HEK293 (cell line): ENCODE data around the gene ST7.

ENCODE experiments used
- CTCF ChIA-PET: fragments of 350-600 bp; formaldehyde crosslinking; extraction: SDS; loops from one replicate; lab custom pipeline; 2021; ENCODE audit warnings: antibody characterized with exemption; lab: Yijun Ruan, JAX
- POLR2A ChIA-PET: fragments of 300-600 bp; formaldehyde crosslinking; extraction: SDS; loops from one replicate; lab custom pipeline; 2020; ENCODE audit warnings: antibody characterized with exemption, inconsistent platforms; lab: Yijun Ruan, JAX
- H3K27ac ChIP-seq: fragments of 200-500 bp; sonication (Bioruptor generic); 2 replicates; pipeline ENCODE4 v1.5.1; 2014; ENCODE audit warnings: low read depth, low read length, control low read depth, inconsistent platforms; ENCODE audit errors: extremely low read depth
- H3K36me3 ChIP-seq, 2 experiments: fragments of 200-500 bp in 1 of 2; sonication (Bioruptor generic) in 1 of 2; 1 replicate in 1 of 2; 2 replicates in 1 of 2; pipeline ENCODE4 v1.5.1; 2014 to 2017; ENCODE audit warnings: inconsistent platforms in 2 of 2, low read length in 2 of 2; ENCODE audit not compliant: control insufficient read depth in 2 of 2, insufficient read depth in 1 of 2
- H3K4me1 ChIP-seq: fragments of 200-500 bp; sonication (Bioruptor generic); 2 replicates; pipeline ENCODE4 v1.5.1; 2014; ENCODE audit warnings: mild to moderate bottlenecking, low read length, inconsistent platforms; ENCODE audit not compliant: control insufficient read depth, insufficient read depth
- H3K4me3 ChIP-seq: 2 replicates; pipeline ENCODE4 v1.5.1; 2011; ENCODE audit warnings: low read depth, mild to moderate bottlenecking, control low read depth, low read length, moderate library complexity
- H3K9me3 ChIP-seq: fragments of 200-500 bp; sonication (Bioruptor generic); 2 replicates; pipeline ENCODE4 v1.5.1; 2014; ENCODE audit warnings: low read depth, low read length, inconsistent platforms; ENCODE audit not compliant: control insufficient read depth, insufficient read depth
- HOXC10 ChIP-seq: sonication (generic); formaldehyde crosslinking; IDR thresholded peaks from 2 replicates; pipeline ENCODE4 v1.8.1; 2023; ENCODE audit warnings: mild to moderate bottlenecking, missing genetic modification reagents
- KLF10 ChIP-seq: fragments of 450-650 bp; IDR thresholded peaks from 2 replicates; pipeline ENCODE4 v1.5.1; 2018; ENCODE audit warnings: missing biosample characterization, mild to moderate bottlenecking, missing genetic modification characterization
- SCRT2 ChIP-seq: fragments of 450-650 bp; formaldehyde crosslinking; IDR thresholded peaks from 2 replicates; pipeline ENCODE4 v1.5.1; 2016; ENCODE audit warnings: missing biosample characterization, missing genetic modification characterization
- TRIM28 ChIP-seq: IDR thresholded peaks from 2 replicates; pipeline ENCODE4 v1.6.1; 2011; ENCODE audit warnings: low read length, control low read depth, borderline replicate concordance
- ZFP3 ChIP-seq: fragments of 450-650 bp; formaldehyde crosslinking; IDR thresholded peaks from 2 replicates; pipeline ENCODE4 v1.5.1; 2016; ENCODE audit warnings: low read depth, missing biosample characterization, missing genetic modification characterization
- ZNF132 ChIP-seq: fragments of 450-650 bp; formaldehyde crosslinking; IDR thresholded peaks from 2 replicates; pipeline ENCODE4 v1.5.1; 2017; ENCODE audit warnings: missing biosample characterization, missing genetic modification characterization, borderline replicate concordance
- ZNF133 ChIP-seq: fragments of 450-650 bp; formaldehyde crosslinking; IDR thresholded peaks from 2 replicates; pipeline ENCODE4 v1.5.1; 2016; ENCODE audit warnings: missing biosample characterization, missing genetic modification characterization
- ZNF174 ChIP-seq: fragments of 450-650 bp; formaldehyde crosslinking; IDR thresholded peaks from 2 replicates; pipeline ENCODE4 v1.5.0; 2017; ENCODE audit warnings: missing biosample characterization, mild to moderate bottlenecking, missing genetic modification characterization
- ZNF302 ChIP-seq: fragments of 450-650 bp; formaldehyde crosslinking; IDR thresholded peaks from 2 replicates; pipeline ENCODE4 v1.5.1; 2016; ENCODE audit warnings: missing biosample characterization, missing genetic modification characterization, low read depth
- ZNF335 ChIP-seq: fragments of 450-650 bp; formaldehyde crosslinking; conservative IDR thresholded peaks from 2 replicates; pipeline ENCODE4 v1.5.1; 2016; ENCODE audit warnings: missing biosample characterization, missing genetic modification characterization
- ZNF341 ChIP-seq: fragments of 450-650 bp; formaldehyde crosslinking; IDR thresholded peaks from 2 replicates; pipeline ENCODE4; 2016; ENCODE audit warnings: low read depth, missing biosample characterization, missing genetic modification characterization
- ZNF366 ChIP-seq: fragments of 450-650 bp; formaldehyde crosslinking; conservative IDR thresholded peaks from 2 replicates; pipeline ENCODE4 v1.5.1; 2016; ENCODE audit warnings: missing biosample characterization, missing genetic modification characterization
- ZNF394 ChIP-seq: fragments of 450-650 bp; formaldehyde crosslinking; IDR thresholded peaks from 2 replicates; pipeline ENCODE4 v1.5.1; 2016; ENCODE audit warnings: missing biosample characterization, missing genetic modification characterization, mild to moderate bottlenecking, moderate library complexity, borderline replicate concordance
- ZNF571 ChIP-seq: fragments of 450-650 bp; formaldehyde crosslinking; IDR thresholded peaks from 2 replicates; pipeline ENCODE4 v1.5.0; 2017; ENCODE audit warnings: missing biosample characterization, missing genetic modification characterization
- ZNF610 ChIP-seq: fragments of 450-650 bp; formaldehyde crosslinking; IDR thresholded peaks from 2 replicates; pipeline ENCODE4 v1.5.1; 2016; ENCODE audit warnings: missing biosample characterization, missing genetic modification characterization, borderline replicate concordance
- ZNF654 ChIP-seq: fragments of 450-650 bp; formaldehyde crosslinking; IDR thresholded peaks from 2 replicates; pipeline ENCODE4 v1.5.1; 2016; ENCODE audit warnings: low read depth, missing biosample characterization, missing genetic modification characterization
- ZNF837 ChIP-seq: fragments of 450-650 bp; formaldehyde crosslinking; IDR thresholded peaks from 2 replicates; pipeline ENCODE4 v1.5.1; 2016; ENCODE audit warnings: missing biosample characterization, missing genetic modification characterization
- ZSCAN30 ChIP-seq: fragments of 450-650 bp; IDR thresholded peaks from 2 replicates; pipeline ENCODE4 v1.5.1; 2018; ENCODE audit warnings: missing biosample characterization, mild to moderate bottlenecking, missing genetic modification characterization, moderate library complexity
- TF ChIP-seq, protein P1 (sequence below): fragments of 450-650 bp; formaldehyde crosslinking; IDR thresholded peaks from 2 replicates; pipeline ENCODE4 v1.5.1; 2016; ENCODE audit warnings: missing biosample characterization, missing genetic modification characterization
- TF ChIP-seq, protein P2 (sequence below): fragments of 450-650 bp; formaldehyde crosslinking; IDR thresholded peaks from 2 replicates; pipeline ENCODE4 v1.5.1; 2016; ENCODE audit warnings: missing biosample characterization, missing genetic modification characterization, low read depth

Gene ST7

DNA sequence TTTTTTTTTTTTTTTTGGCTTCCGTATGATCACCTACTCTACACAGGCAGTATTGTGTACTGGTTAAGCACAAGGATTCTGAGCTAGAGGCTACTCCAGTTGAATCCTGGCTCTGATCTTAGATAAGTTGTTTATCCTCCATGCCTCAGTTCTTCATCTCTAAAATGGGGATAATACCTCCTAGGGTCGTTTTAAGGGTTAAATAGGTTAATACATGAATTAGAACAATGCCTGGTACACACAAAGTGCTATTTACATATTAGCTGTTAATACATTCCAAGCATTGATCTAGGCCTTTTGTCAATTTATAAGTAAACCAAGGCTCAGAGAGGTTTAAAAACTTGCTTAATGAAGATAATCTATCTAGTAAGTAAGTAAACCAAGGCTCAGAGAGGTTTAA, 59.0 kb downstream of the ST7 start:
- POLR2A ChIA-PET = interaction anchor here (1.1 kb wide), 1 partner anchor 58 kb away, joined by 3 read pairs; no protein-coding TSS in a partner anchor
- no peak overlapping the region for H3K27ac ChIP-seq
- no peaks in the 10 kb centered on the region for H3K9me3 ChIP-seq
- no peak for TF ChIP-seq SCRT2 (tag by site-specific recombination)
- TF ChIP-seq ZSCAN30 (tag by site-specific recombination) = peak; percentile 29; the same call in 1 of the 2 replicates
- no peak for TF ChIP-seq ZNF837 (tag by site-specific recombination)
- TF ChIP-seq, protein P1, sequence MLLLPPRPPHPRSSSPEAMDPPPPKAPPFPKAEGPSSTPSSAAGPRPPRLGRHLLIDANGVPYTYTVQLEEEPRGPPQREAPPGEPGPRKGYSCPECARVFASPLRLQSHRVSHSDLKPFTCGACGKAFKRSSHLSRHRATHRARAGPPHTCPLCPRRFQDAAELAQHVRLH (tag by site-specific recombination) = no peak
- TF ChIP-seq ZFP3 = no peak
- TF ChIP-seq ZNF132 (tag by site-specific recombination) = no peak
- TF ChIP-seq, all 188 proteins: peak for 1
- Histone ChIP-seq H3K4me1 (peaks cover 21% of the 10 kb centered on the region; the same call in 1 of the 2 replicates), H3K4me3 (no peak overlapping the region), H3K36me3 (no peaks in the 10 kb centered on the region)
- CTCF ChIA-PET = interaction anchor here (0.6 to 1.9 kb wide), 7 partner anchors 10 to 363 kb away, joined by 3 to 15 read pairs (median 5); no protein-coding TSS in a partner anchor

- no peaks in the 10 kb centered on the region for H3K36me3 ChIP-seq
- no peak overlapping the region for H3K27ac ChIP-seq
- TF ChIP-seq ZNF654 (tag by site-specific recombination) (peak; percentile 36), KLF10 (tag by site-specific recombination) (no peak), ZNF133 (tag by site-specific recombination) (no peak), ZNF174 (tag by site-specific recombination) (no peak), ZNF341 (tag by site-specific recombination) (peak; percentile 35), HOXC10 (CRISPR knock-in tag) (no peak), ZNF394 (tag by site-specific recombination) (no peak), ZNF610 (tag by site-specific recombination) (no peak), ZNF335 (no peak), TRIM28 (no peak)
- TF ChIP-seq, protein P1 (tag by site-specific recombination) = no peak
- ChIA-PET POLR2A (no interaction called here), CTCF (interaction anchor here (0.7 to 1.9 kb wide), 9 partner anchors 21 to 364 kb away, joined by 3 to 10 read pairs (median 3); no protein-coding TSS in a partner anchor)
- H3K4me3 ChIP-seq = no peak overlapping the region
- peaks cover 21% of the 10 kb centered on the region; the same call in 1 of the 2 replicates for H3K4me1 ChIP-seq
- H3K9me3 ChIP-seq = no peaks in the 10 kb centered on the region
These were observed 59.4 kb downstream of the ST7 start for GRCh38 chr7:117012696-117013095.

GRCh38 chr7:117014099-117014656, 60.9 kb downstream of the ST7 start:
- ChIA-PET CTCF (interaction anchor here (0.9 to 1.4 kb wide), 2 partner anchors 35 to 112 kb away, joined by 3 read pairs; no protein-coding TSS in a partner anchor), POLR2A (no interaction called here)

More at GRCh38 chr7:117014099-117014656, 60.9 kb downstream of the ST7 start:
- Histone ChIP-seq H3K36me3 (no peaks in the 10 kb centered on the region), H3K27ac (no peak overlapping the region), H3K4me1 (peaks cover 21% of the 10 kb centered on the region; the same call in 1 of the 2 replicates), H3K4me3 (no peak overlapping the region), H3K9me3 (no peaks in the 10 kb centered on the region)
- peak; percentile 27; the same call in 1 of the 2 replicates for TF ChIP-seq ZNF366 (tag by site-specific recombination)
- no peak for TF ChIP-seq ZNF571 (tag by site-specific recombination)
- TF ChIP-seq, protein P2, sequence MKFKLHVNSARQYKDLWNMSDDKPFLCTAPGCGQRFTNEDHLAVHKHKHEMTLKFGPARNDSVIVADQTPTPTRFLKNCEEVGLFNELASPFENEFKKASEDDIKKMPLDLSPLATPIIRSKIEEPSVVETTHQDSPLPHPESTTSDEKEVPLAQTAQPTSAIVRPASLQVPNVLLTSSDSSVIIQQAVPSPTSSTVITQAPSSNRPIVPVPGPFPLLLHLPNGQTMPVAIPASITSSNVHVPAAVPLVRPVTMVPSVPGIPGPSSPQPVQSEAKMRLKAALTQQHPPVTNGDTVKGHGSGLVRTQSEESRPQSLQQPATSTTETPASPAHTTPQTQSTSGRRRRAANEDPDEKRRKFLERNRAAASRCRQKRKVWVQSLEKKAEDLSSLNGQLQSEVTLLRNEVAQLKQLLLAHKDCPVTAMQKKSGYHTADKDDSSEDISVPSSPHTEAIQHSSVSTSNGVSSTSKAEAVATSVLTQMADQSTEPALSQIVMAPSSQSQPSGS (tag by site-specific recombination) = peak; percentile 75
- no peak for TF ChIP-seq ZNF302 (tag by site-specific recombination)
